Osteoblast (primary cell): ENCODE results near the gene KRTAP10-7. TPM values are rescaled to one million over a fixed set of nuclear protein-coding genes. Genes with fewer than 3 reads are reported as not detected.
"Not testable (repeated sequence)": the region's sequence is repeated elsewhere in the genome, so short reads cannot be mapped to it uniquely, and the experiment has no call there.

Experiments
- DNase-seq: peaks from one replicate; pipeline ENCODE4 v3.0.0; 2011; ENCODE audit warnings: low spot score, mixed read lengths; ENCODE audit not compliant: insufficient read length; ENCODE audit errors: missing footprints
- H2AFZ ChIP-seq: 2 replicates; pipeline ENCODE4 v1.6.0; 2011; ENCODE audit warnings: mild to moderate bottlenecking, low read length
- H3K27ac ChIP-seq: 2 replicates; pipeline ENCODE4 v1.5.1; 2011; ENCODE audit warnings: mild to moderate bottlenecking, low read depth, low read length, moderate library complexity
- H3K27me3 ChIP-seq: 2 replicates; pipeline ENCODE4 v1.6.0; 2012; ENCODE audit warnings: mild to moderate bottlenecking, control low read depth, inconsistent platforms, low read length, moderate library complexity; ENCODE audit not compliant: insufficient read depth
- H3K36me3 ChIP-seq: 2 replicates; pipeline ENCODE4 v1.5.1; 2011; ENCODE audit warnings: mild to moderate bottlenecking, low read length, control low read depth, moderate library complexity; ENCODE audit not compliant: insufficient read depth
- H3K4me1 ChIP-seq: 2 replicates; pipeline ENCODE4 v1.5.1; 2011; ENCODE audit warnings: mild to moderate bottlenecking, low read length, control low read depth, moderate library complexity; ENCODE audit not compliant: insufficient read depth
- H3K4me2 ChIP-seq: 2 replicates; pipeline ENCODE4 v1.6.0; 2011; ENCODE audit warnings: mild to moderate bottlenecking, low read length; ENCODE audit not compliant: insufficient read depth
- H3K4me3 ChIP-seq: fragments of 200-600 bp; sonication (generic); 3 replicates; pipeline ENCODE4 v1.5.1; 2012; ENCODE audit warnings: mild to moderate bottlenecking, low read length, inconsistent platforms; ENCODE audit not compliant: insufficient read depth
- H3K79me2 ChIP-seq: 2 replicates; pipeline ENCODE4 v1.6.0; 2012; ENCODE audit warnings: mild to moderate bottlenecking, low read length, control low read depth, inconsistent platforms; ENCODE audit not compliant: insufficient read depth
- H3K9me3 ChIP-seq: 2 replicates; pipeline ENCODE4 v1.5.1; 2011; ENCODE audit warnings: low read depth, low read length, control low read depth
- H4K20me1 ChIP-seq: 2 replicates; pipeline ENCODE4 v1.6.0; 2012; ENCODE audit warnings: mild to moderate bottlenecking, low read length, control low read depth; ENCODE audit not compliant: insufficient read depth
- total RNA-seq: library from RNA; depleted of rRNA; stranded (reverse); fragments of >200 nt; gene quantifications from 2 replicates; pipeline ENCODE4 v1.2.3, GENCODE V29; 2012
- TF ChIP-seq, protein P1 (sequence below): IDR thresholded peaks from 2 replicates; pipeline ENCODE4 v1.5.1; 2011; ENCODE audit warnings: mild to moderate bottlenecking, low read depth, low read length, moderate library complexity; ENCODE audit errors: extremely low read depth

KRTAP10-7 gene
- total RNA-seq, 1 donor, result not detected

- Histone ChIP-seq H3K4me1 (no peaks in the 10 kb centered on the region), H3K9me3 (no peaks in the 10 kb centered on the region), H3K27ac (no peak overlapping the region), H2AFZ (no peak overlapping the region), H3K4me3 (no peak overlapping the region), H3K4me2 (no peak overlapping the region), H3K79me2 (no peaks in the 10 kb centered on the region), H3K27me3 (no peaks in the 10 kb centered on the region), H4K20me1 (no peaks in the 10 kb centered on the region), H3K36me3 (no peaks in the 10 kb centered on the region)
- DNase-seq, result no peak
- TF ChIP-seq, protein P1, sequence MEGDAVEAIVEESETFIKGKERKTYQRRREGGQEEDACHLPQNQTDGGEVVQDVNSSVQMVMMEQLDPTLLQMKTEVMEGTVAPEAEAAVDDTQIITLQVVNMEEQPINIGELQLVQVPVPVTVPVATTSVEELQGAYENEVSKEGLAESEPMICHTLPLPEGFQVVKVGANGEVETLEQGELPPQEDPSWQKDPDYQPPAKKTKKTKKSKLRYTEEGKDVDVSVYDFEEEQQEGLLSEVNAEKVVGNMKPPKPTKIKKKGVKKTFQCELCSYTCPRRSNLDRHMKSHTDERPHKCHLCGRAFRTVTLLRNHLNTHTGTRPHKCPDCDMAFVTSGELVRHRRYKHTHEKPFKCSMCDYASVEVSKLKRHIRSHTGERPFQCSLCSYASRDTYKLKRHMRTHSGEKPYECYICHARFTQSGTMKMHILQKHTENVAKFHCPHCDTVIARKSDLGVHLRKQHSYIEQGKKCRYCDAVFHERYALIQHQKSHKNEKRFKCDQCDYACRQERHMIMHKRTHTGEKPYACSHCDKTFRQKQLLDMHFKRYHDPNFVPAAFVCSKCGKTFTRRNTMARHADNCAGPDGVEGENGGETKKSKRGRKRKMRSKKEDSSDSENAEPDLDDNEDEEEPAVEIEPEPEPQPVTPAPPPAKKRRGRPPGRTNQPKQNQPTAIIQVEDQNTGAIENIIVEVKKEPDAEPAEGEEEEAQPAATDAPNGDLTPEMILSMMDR, result no peak
Measured at GRCh38 chr21:44623575-44623974, 23.2 kb downstream of the KRTAP10-7 start.

GRCh38 chr21:44625756-44626155 lies 25.4 kb downstream of the KRTAP10-7 start:
- H3K79me2 ChIP-seq, result no peaks in the 10 kb centered on the region
- H3K4me2 ChIP-seq, result no peak overlapping the region
- H3K36me3 ChIP-seq, result no peaks in the 10 kb centered on the region
- no peak overlapping the region for H3K4me3 ChIP-seq
- no peaks in the 10 kb centered on the region for H3K4me1 ChIP-seq
- no peak overlapping the region for H2AFZ ChIP-seq
- no peaks in the 10 kb centered on the region for H3K27me3 ChIP-seq
- H3K27ac ChIP-seq, result no peak overlapping the region
- H4K20me1 ChIP-seq, result no peaks in the 10 kb centered on the region
- H3K9me3 ChIP-seq, result no peaks in the 10 kb centered on the region
- TF ChIP-seq, protein P1, result no peak
- DNase-seq, result no peak

DNA sequence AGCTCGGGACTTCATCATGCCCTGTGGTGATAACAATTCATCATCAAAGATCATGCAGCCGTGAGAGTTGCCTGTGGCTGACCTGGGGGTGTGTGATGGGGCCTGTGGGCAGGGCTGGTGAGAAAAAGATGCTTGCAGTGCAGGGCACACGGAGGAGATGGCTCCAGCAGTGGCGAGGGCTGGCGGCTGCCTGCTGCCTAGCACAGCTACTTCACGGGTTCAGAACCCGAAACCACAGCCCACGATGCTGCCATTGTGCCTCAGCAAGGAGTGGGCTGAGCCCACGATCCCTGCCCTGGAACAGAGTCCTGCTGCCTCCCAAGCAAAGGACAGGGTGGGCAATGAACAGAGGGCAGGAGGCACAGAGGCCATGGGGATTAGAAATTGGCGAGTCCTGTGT lies 25.9 kb downstream of the KRTAP10-7 start:
- Histone ChIP-seq H3K4me3 (no peak overlapping the region), H3K36me3 (no peaks in the 10 kb centered on the region), H2AFZ (no peak overlapping the region), H3K27me3 (no peaks in the 10 kb centered on the region), H4K20me1 (no peaks in the 10 kb centered on the region), H3K4me2 (no peak overlapping the region), H3K27ac (no peak overlapping the region), H3K9me3 (no peaks in the 10 kb centered on the region), H3K4me1 (no peaks in the 10 kb centered on the region), H3K79me2 (no peaks in the 10 kb centered on the region)
- TF ChIP-seq, protein P1, result no peak
- no peak for DNase-seq

GRCh38 chr21:44626673-44627143 lies 26.3 kb downstream of the KRTAP10-7 start, which contains the start of gene KRTAP10-9:
TSS of gene KRTAP10-9 (plus strand) at chr21:44627093. CDS start at chr21:44627172, 79 bp downstream.
- DNase-seq, result no peak
- Histone ChIP-seq H3K4me3 (no peak within 1 kb of the TSS), H3K27ac (no peak within 1 kb of the TSS), H4K20me1 (no peaks in the 10 kb centered on the region), H3K4me2 (no peak within 1 kb of the TSS), H3K79me2 (no peaks in the 10 kb centered on the region), H2AFZ (no peak within 1 kb of the TSS), H3K27me3 (no peaks in the 10 kb centered on the region), H3K9me3 (no peaks in the 10 kb centered on the region), H3K36me3 (no peaks in the 10 kb centered on the region), H3K4me1 (no peaks in the 10 kb centered on the region)
- TF ChIP-seq, protein P1, result no peak

DNA sequence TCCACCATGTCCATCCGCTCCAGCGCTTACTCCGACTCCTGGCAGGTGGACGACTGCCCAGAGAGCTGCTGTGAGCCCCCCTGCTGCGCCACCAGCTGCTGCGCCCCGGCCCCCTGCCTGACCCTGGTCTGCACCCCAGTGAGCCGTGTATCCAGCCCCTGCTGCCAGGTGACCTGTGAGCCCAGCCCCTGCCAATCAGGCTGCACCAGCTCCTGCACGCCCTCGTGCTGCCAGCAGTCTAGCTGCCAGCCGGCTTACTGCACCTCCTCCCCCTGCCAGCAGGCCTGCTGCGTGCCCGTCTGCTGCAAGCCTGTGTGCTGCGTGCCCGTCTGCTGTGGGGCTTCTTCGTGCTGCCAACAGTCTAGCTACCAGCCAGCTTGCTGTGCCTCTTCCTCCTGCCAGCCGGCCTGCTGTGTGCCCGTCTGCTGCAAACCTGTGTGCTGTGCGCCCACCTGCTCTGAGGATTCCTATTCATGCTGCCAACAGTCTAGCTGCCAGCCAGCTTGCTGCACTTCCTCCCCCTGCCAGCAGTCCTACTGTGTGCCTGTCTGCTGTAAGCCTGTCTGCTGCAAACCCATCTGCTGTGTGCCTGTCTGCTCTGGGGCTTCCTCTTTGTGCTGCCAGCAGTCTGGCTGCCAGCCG lies 26.9 kb downstream of the KRTAP10-7 start:
- H4K20me1 ChIP-seq, H3K36me3 ChIP-seq, DNase-seq, H3K4me1 ChIP-seq, H3K27ac ChIP-seq, H3K4me2 ChIP-seq, H3K79me2 ChIP-seq, H2AFZ ChIP-seq, H3K9me3 ChIP-seq, H3K4me3 ChIP-seq, H3K27me3 ChIP-seq: not testable (repeated sequence)

DNA sequence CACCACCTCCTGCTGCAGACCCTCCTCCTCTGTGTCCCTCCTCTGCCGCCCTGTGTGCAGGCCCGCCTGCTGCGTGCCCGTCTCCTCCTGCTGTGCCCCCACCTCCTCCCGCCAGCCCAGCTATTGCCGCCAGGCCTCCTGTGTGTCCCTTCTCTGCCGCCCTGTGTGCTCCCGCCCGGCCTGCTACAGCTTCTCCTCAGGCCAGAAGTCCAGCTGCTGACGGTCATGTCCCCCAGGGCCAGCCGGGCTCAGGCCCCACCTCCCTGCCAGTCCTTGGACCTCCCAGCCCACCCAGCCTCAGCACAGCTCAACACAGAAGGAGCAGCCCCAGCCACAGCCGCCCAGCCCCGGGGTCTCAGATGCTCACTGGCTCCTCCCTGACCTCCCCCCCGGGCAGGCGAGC lies 27.4 kb downstream of the KRTAP10-7 start:
- H3K9me3 ChIP-seq, H3K4me2 ChIP-seq, H2AFZ ChIP-seq, H3K36me3 ChIP-seq, H3K4me3 ChIP-seq, H4K20me1 ChIP-seq, H3K27me3 ChIP-seq, DNase-seq, H3K27ac ChIP-seq, H3K4me1 ChIP-seq, H3K79me2 ChIP-seq: not testable (repeated sequence)
